22Rv1 (cell line): ENCODE data around the gene OR2V2.

Source experiments
- ZFX ChIP-seq: fragments of 450-650 bp; IDR thresholded peaks from 2 replicates; pipeline ENCODE4 v1.6.1; 2017; ENCODE audit warnings: antibody characterized with exemption, borderline replicate concordance
- TF ChIP-seq, protein P1 (sequence below): fragments of 450-650 bp; IDR thresholded peaks from 2 replicates; pipeline ENCODE4 v1.5.1; 2017; ENCODE audit warnings: mild to moderate bottlenecking

- TF ChIP-seq, protein P1, sequence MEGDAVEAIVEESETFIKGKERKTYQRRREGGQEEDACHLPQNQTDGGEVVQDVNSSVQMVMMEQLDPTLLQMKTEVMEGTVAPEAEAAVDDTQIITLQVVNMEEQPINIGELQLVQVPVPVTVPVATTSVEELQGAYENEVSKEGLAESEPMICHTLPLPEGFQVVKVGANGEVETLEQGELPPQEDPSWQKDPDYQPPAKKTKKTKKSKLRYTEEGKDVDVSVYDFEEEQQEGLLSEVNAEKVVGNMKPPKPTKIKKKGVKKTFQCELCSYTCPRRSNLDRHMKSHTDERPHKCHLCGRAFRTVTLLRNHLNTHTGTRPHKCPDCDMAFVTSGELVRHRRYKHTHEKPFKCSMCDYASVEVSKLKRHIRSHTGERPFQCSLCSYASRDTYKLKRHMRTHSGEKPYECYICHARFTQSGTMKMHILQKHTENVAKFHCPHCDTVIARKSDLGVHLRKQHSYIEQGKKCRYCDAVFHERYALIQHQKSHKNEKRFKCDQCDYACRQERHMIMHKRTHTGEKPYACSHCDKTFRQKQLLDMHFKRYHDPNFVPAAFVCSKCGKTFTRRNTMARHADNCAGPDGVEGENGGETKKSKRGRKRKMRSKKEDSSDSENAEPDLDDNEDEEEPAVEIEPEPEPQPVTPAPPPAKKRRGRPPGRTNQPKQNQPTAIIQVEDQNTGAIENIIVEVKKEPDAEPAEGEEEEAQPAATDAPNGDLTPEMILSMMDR, result no peak
- no peak for TF ChIP-seq ZFX
Measured at GRCh38 chr5:181158869-181159268, 11.5 kb downstream of the OR2V2 start.
